Smooth muscle cell (in vitro differentiated cells): Measurements from ENCODE around the gene TMED3. TPM values are rescaled to one million over a fixed set of nuclear protein-coding genes. Genes with fewer than 3 reads are reported as not detected.

Experiments
- DNase-seq: peaks from one replicate; lab custom pipeline; 2025; ENCODE audit not compliant: unreplicated experiment; lab: John Stamatoyannopoulos, UW
- H2AFZ ChIP-seq: fragments of 200-600 bp; sonication (generic); 2 replicates; pipeline ENCODE4 v1.6.0; 2016; ENCODE audit warnings: antibody characterized with exemption, low read depth, mild to moderate bottlenecking
- H3F3A ChIP-seq: fragments of 200-600 bp; sonication (generic); 2 replicates; pipeline ENCODE4 v1.6.0; 2017; ENCODE audit warnings: antibody characterized with exemption, low read depth
- H3K27ac ChIP-seq: fragments of 200-600 bp; sonication (generic); 2 replicates; pipeline ENCODE4 v1.5.1; 2016; ENCODE audit warnings: low read depth, mild to moderate bottlenecking
- H3K27me3 ChIP-seq: fragments of 200-600 bp; sonication (generic); 2 replicates; pipeline ENCODE4 v1.6.1; 2016; ENCODE audit warnings: low read depth, mild to moderate bottlenecking
- H3K36me3 ChIP-seq: fragments of 200-600 bp; sonication (generic); 2 replicates; pipeline ENCODE4 v1.5.1; 2016; ENCODE audit warnings: low read depth
- H3K4me1 ChIP-seq: fragments of 200-600 bp; sonication (generic); 2 replicates; pipeline ENCODE4 v1.5.1; 2016; ENCODE audit warnings: low read depth
- H3K4me2 ChIP-seq: fragments of 200-600 bp; sonication (generic); 2 replicates; pipeline ENCODE4 v1.6.0; 2016; ENCODE audit warnings: mild to moderate bottlenecking
- H3K4me3 ChIP-seq: fragments of 200-600 bp; sonication (generic); 2 replicates; pipeline ENCODE4 v1.5.1; 2016; ENCODE audit warnings: mild to moderate bottlenecking
- H3K79me2 ChIP-seq: fragments of 200-600 bp; sonication (generic); 2 replicates; pipeline ENCODE4 v1.6.0; 2016; ENCODE audit warnings: low read depth, mild to moderate bottlenecking
- H3K9ac ChIP-seq: fragments of 200-600 bp; sonication (generic); 2 replicates; pipeline ENCODE4 v1.6.0; 2016; ENCODE audit warnings: low read depth
- H3K9me3 ChIP-seq: fragments of 200-600 bp; sonication (generic); replicated peaks from 2 replicates; pipeline ENCODE4 v1.5.1; 2016; ENCODE audit warnings: low read depth
- H4K20me1 ChIP-seq: fragments of 200-600 bp; sonication (generic); 2 replicates; pipeline ENCODE4 v1.6.0; 2016; ENCODE audit warnings: low read depth
- WGBS: methylation state at CpG from one replicate; pipeline ENCODE4 v1.1.7; 2016; ENCODE audit warnings: low lambda C conversion rate; 5-methylcytosine and 5-hydroxymethylcytosine counted together
- polyA plus RNA-seq: library from polyadenylated mRNA; unstranded; fragments of >200 nt; fragmentation: Nextera tagmentation; extraction: Ambion mirVana; gene quantifications from 2 replicates; pipeline ENCODE4 v1.2.1, GENCODE V29; 2016
- total RNA-seq: library from RNA; depleted of rRNA; stranded (reverse); fragments of >200 nt; gene quantifications from 2 replicates; pipeline ENCODE4 v1.2.3, GENCODE V29; 2014
- TF ChIP-seq, protein P1 (sequence below): fragments of 200-600 bp; sonication (generic); IDR thresholded peaks from 2 replicates; pipeline ENCODE4 v1.5.1; 2017; ENCODE audit warnings: borderline replicate concordance, mild to moderate bottlenecking, antibody characterized with exemption; ENCODE audit not compliant: insufficient read depth, poor library complexity, severe bottlenecking

TMED3 gene
- total and polyA plus RNA-seq, 2 experiments from 2014 or later, result 222 to 228 TPM

GRCh38 chr15:79340315-79340602 lies 29.3 kb downstream of the TMED3 start:
- DNase-seq, result no peak
- Histone ChIP-seq H3K9me3 (no peaks in the 10 kb centered on the region), H3K9ac (no peak overlapping the region), H3K36me3 (no peaks in the 10 kb centered on the region), H3K4me2 (no peak overlapping the region), H3F3A (no peaks in the 10 kb centered on the region), H2AFZ (no peak overlapping the region), H4K20me1 (peaks cover 20% of the 10 kb centered on the region), H3K79me2 (peaks cover 2% of the 10 kb centered on the region), H3K4me1 (no peaks in the 10 kb centered on the region), H3K27ac (no peak overlapping the region), H3K4me3 (no peak overlapping the region), H3K27me3 (no peaks in the 10 kb centered on the region)
- WGBS, result 67% methylated on average over 5 of the region's 5 CpGs
- TF ChIP-seq, protein P1, sequence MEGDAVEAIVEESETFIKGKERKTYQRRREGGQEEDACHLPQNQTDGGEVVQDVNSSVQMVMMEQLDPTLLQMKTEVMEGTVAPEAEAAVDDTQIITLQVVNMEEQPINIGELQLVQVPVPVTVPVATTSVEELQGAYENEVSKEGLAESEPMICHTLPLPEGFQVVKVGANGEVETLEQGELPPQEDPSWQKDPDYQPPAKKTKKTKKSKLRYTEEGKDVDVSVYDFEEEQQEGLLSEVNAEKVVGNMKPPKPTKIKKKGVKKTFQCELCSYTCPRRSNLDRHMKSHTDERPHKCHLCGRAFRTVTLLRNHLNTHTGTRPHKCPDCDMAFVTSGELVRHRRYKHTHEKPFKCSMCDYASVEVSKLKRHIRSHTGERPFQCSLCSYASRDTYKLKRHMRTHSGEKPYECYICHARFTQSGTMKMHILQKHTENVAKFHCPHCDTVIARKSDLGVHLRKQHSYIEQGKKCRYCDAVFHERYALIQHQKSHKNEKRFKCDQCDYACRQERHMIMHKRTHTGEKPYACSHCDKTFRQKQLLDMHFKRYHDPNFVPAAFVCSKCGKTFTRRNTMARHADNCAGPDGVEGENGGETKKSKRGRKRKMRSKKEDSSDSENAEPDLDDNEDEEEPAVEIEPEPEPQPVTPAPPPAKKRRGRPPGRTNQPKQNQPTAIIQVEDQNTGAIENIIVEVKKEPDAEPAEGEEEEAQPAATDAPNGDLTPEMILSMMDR, result no peak

GRCh38 chr15:79341396-79341795 lies 30.5 kb downstream of the TMED3 start:
- TF ChIP-seq, protein P1, result no peak
- Histone ChIP-seq H2AFZ (no peak overlapping the region), H3K4me1 (no peaks in the 10 kb centered on the region), H3K9me3 (no peaks in the 10 kb centered on the region), H3K79me2 (peaks cover 3% of the 10 kb centered on the region), H3K9ac (no peak overlapping the region), H3K4me3 (no peak overlapping the region), H3K36me3 (no peaks in the 10 kb centered on the region), H3F3A (no peaks in the 10 kb centered on the region), H3K4me2 (no peak overlapping the region), H3K27me3 (no peaks in the 10 kb centered on the region), H3K27ac (no peak overlapping the region), H4K20me1 (peaks cover 20% of the 10 kb centered on the region)
- WGBS, result 76% methylated on average over 9 of the region's 9 CpGs
- DNase-seq, result no peak

DNA sequence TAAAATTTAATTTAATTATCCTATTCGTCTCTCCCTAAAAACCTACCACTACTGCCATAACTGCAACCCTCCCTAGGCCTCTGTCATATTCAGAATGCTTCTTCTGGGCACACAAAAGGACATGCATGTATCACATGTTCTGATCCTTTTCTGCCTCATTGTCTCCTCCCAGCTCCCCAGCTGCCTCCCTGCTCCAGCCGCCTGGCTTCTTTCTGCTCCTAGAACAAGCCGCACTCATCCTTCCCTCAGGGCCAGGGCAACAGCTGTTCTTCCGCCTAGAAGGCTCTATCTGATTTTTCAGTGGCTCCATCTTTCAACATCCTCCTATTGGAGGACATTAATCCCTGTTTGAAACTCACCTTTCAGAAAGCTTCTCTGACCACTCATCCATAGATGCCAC lies 38.6 kb downstream of the TMED3 start:
- H3K27ac ChIP-seq, result no peak overlapping the region
- H3K9ac ChIP-seq, result no peak overlapping the region
- H2AFZ ChIP-seq, result no peak overlapping the region
- H3K4me2 ChIP-seq, result no peak overlapping the region
- H3K36me3 ChIP-seq, result no peaks in the 10 kb centered on the region
- TF ChIP-seq, protein P1, result no peak
- 93% methylated on average over 4 of the region's 4 CpGs for WGBS
- H4K20me1 ChIP-seq, result no peaks in the 10 kb centered on the region
- H3K9me3 ChIP-seq, result no peaks in the 10 kb centered on the region
- H3K27me3 ChIP-seq, result no peaks in the 10 kb centered on the region
- H3K4me1 ChIP-seq, result no peaks in the 10 kb centered on the region
- H3K4me3 ChIP-seq, result no peak overlapping the region
- no peak for DNase-seq
- H3F3A ChIP-seq, result no peaks in the 10 kb centered on the region
- peaks cover 3% of the 10 kb centered on the region for H3K79me2 ChIP-seq

DNA sequence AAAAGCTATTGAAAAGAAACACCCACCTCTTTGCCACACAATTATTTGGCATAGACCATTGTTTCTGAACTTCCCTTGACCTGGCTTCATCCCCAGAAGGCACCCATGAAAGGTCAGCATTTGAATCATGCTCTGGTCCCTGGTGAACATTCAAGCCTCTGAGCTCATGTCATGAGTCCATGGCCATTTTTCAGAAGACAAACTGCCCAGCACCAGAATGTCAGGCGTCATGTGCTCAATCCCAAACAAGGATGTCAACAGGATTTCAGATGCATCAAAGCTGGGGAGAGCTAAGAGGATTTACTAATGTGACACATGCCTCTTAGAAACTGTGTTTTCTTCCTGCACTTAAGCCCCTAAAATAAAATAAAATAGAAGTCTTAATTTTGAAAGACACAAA lies 41.3 kb downstream of the TMED3 start:
- Histone ChIP-seq H3K9me3 (no peaks in the 10 kb centered on the region), H3K9ac (no peak overlapping the region), H3K36me3 (no peaks in the 10 kb centered on the region), H4K20me1 (no peaks in the 10 kb centered on the region), H3K27ac (no peak overlapping the region), H3K27me3 (no peaks in the 10 kb centered on the region), H3F3A (no peaks in the 10 kb centered on the region), H3K4me1 (no peaks in the 10 kb centered on the region), H3K4me2 (no peak overlapping the region), H3K4me3 (no peak overlapping the region), H2AFZ (no peak overlapping the region), H3K79me2 (no peaks in the 10 kb centered on the region)
- TF ChIP-seq, protein P1, result no peak
- no peak for DNase-seq
- WGBS, result 84% methylated on average over 1 of the region's 1 CpG
